GM18909 (cell line): ENCODE data around the gene INCENP.
"Not testable (repeated sequence)": the region's sequence is repeated elsewhere in the genome, so short reads cannot be mapped to it uniquely, and the experiment has no call there.

Experiments used
- ATAC-seq: cut with Tn5 transposase; IDR thresholded peaks from one replicate; pipeline ENCODE4 v1.9.1; 2021; ENCODE audit warnings: mild to moderate bottlenecking; ENCODE audit not compliant: unreplicated experiment, poor library complexity

Gene INCENP

DNA sequence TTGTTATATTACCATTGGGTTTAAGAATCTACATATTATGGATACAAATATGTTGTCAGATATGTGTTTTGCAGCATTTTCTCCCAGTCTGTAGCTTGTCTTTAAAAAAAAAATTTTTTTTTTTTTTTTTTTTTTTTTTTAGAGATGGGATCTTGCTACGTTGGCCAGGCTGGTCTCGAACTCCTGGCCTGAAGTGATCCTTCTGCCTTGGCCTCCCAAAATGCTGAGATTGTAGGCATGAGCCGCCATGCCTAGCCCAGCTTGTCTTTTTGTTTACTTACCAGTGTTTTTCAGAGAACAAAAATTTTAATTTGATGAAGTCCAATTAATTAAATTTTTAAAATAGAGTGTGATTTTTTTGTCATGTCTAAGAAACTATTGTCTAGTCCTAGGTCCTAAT lies 29.8 kb downstream of the INCENP start:
- ATAC-seq: no peak

DNA sequence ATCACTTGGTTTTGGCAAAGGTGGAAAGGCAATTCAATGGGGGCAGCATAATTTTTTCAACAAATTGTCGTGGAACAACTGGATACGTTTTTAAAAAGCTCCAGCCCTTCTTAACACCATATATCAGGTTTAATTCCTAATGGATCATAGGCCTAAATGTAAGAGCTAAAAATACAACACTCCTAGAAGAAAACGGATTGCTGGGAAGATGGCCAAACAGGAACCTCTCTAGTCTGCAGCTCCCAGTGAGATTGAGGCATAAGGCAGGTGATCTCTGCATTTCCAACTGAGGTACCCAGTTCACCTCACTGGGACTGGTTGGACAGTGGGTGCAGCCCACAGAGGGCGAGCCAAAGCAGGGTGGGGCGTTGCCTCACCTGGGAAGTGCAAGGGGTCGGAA lies 33.8 kb downstream of the INCENP start:
- no peak for ATAC-seq

DNA sequence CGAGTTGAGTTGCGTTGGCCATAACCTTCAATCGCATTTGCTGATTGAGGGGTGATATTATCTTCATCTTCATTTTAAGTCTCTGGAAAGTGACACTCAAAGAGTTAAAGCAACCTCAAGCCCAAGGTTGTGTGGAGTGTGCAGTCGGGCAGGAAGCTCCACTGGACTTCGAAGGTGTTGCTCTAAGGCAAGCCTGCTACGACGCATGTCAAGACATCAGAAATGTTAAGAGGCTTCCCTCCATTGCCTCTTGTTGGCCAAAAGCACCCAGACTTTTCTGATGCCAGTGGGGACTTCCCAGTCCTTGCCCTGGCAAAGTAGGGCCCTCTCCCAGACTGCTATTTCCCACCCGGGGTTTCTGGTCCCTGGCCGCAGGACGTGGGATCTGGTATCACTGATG lies 42.6 kb downstream of the INCENP start:
- no peak for ATAC-seq

DNA sequence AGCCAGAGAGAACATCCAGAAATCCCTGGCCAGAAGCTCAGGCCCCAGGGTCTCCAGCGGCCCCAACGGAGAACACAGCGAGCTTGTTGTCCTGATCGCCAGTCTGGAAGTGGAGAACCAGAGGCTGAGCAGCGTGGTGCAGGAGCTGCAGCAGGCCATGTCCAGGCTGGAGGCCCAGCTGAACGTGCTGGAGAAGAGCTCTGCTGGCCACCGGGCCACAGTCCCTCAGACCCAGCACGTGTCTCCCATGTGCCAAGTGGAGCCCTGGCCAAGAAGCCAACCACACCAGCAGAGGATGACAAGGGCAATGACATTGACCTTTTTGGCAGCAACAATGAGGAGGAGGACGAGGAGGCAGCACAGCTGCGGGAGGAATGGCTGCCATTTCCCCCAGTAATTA lies 45.6 kb downstream of the INCENP start:
- ATAC-seq: no peak

DNA sequence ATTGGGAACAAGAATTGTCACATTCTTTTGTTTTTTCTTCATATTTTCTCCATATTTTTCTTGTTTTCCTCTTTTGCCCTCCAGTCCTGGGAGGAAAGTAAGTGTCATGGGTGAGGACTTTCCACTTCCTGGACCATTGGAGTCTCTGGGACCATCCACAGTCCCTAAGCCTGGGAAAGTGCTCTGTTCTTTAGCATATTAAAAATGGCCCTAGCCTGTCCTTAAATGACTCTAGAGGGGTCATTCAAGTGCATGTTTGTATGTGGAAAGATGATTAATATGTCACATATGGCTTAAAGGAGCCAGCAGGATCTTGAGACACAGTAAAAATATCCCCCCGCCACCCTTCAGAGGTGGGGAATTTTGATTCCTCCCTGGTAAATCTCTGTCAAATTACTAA lies 46.1 kb downstream of the INCENP start:
- no peak for ATAC-seq

DNA sequence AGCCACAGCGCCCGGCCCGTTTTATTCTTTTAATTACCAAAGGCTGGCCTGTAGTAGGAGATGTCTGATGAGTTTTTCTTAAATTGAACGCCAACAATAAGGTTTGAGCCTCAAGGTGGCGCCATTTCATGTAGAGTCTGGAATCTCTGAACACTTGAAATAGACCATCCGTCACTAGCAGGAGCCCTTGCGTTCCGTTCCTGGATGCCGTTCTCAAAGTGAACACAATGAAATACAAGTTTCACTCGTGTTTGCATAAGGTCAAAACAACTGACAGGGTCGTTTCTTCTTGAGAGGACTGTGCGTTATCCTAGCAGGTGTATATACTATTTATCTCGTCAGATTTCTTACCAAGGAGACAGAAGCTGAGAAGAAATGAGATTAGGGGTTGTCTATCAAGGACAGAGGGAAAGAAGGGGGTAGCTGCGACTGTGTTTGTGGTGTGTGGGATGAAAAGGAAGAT lies 47.5 kb downstream of the INCENP start:
- no peak for ATAC-seq

DNA sequence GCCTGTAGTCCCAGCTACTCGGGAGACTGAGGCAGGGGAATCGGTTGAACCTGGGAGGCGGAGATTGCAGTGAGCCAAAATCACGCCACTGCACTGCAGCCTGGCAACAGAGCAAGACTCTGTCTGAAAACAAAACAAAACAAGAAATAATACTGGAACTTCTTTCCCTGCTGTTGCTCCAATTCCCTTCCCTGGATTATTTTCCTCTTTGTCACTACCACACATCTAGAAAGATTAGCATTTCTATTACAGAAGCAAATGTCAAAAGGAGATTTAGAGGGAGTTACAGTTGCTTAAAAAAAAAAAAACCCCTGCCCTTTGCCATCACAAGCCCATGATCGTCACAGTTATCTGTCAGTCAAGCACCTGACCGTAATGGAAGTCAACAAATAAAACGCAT lies 48.5 kb downstream of the INCENP start:
- ATAC-seq: no peak

DNA sequence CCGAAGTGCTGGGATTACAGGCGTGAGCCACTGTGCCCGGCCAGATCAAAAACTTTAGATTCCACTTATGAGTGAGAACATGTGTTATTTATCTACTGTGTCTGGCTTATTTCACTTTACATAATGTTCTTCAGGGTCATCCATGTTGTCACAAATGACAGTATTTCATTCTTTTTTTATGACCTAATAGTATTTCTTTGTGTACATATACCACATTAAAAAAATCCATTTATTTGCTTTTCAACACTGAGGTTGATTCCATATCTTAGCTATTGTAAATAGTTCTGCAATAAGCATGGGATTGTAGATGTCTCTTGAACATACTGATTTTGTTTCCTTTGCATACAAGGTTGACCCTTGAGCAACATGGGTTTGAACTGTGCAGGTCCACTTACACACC lies 53.0 kb downstream of the INCENP start:
- ATAC-seq: no peak

DNA sequence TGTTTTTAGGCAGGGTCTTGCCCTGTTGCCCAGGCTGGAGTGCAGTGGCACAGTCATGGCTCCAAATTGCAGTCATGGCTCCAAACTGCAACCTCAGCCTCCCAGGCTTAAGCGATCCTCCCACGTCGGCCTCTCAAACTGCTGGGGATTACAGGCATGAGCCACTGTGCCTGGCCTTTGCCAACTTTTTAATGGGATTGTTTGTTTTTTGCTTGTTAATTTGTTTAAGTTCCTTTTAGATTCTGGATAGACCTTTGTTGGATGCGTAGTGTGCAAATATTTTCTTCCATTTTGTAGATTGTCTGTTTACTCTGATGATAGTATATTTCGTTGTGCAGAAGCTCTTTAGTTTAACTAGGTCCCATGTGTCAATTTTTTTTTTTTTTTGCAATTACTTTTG lies 56.2 kb downstream of the INCENP start:
- ATAC-seq: no peak

DNA sequence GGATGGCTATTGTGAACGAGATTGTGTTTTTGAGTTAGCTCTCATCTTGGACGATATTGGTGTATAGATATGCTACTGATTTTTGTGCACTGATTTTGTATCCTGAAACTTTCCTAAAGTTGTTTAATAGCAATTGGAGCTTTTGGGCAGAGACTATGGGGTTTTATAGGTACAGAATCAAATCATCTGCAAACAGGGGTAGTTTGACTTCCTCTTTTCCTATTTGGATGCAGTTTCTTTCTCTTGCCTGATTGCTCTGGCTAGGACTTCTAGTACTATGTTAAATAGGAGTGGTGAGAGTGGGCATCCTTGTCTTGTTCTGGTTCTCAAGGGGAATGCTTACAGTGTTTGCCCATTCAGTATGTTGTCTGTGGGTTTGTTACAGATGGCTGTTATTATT lies 57.3 kb downstream of the INCENP start:
- no peak for ATAC-seq

DNA sequence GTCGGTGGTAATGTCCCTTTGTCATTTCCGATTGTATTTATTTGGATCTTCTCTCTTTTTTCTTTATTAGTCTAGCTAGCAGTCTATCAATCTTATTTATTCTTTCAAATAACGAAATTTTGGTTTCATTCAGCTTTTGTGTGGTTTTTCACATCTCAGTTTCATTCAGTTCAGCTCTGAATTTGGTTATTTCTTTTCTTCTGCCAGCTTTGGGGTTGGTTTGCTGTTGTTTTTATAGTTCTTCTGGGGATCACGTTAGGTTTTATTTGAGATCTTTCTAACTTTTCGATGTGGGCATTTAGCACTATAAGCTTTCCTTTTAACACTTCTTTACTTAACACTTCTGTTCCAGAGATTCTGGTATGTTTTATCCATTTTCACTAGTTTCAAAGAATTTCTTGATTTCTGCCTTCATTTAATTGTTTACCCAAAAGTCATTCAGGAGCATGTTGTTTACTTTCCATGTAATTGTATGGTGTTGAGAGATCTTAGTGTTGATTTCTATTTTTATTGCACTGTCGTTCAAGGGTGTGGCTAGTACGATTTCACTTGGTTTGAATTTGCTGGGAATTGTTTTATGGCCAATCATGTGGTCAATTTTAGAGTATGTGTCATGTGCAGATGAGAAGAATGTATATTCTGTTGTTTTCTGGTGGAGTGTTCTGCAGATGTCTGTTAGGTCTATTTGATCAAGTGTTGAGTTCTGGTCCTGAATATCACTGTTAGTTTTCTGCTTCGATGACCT lies 58.5 kb downstream of the INCENP start:
- no peak for ATAC-seq

DNA sequence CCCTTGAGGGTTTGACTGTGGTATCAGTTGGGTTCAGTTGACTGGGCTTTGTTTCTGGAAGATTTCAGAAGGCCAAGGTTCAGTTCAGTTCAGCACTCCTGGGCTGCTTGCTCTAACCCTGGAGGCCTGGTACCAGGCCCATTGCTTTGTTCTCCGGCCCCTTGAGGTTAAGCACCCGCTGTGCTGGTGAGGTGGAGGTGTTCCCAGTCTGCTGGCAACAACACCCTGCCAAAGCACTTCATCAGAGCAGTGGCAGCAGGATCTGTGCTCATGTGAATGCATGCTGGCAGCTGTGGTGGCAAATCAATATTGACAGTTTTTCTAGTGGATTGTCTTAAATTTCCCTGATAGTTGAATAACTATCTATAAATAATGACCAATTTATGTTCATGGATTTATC lies 62.4 kb downstream of the INCENP start:
- ATAC-seq: no peak

DNA sequence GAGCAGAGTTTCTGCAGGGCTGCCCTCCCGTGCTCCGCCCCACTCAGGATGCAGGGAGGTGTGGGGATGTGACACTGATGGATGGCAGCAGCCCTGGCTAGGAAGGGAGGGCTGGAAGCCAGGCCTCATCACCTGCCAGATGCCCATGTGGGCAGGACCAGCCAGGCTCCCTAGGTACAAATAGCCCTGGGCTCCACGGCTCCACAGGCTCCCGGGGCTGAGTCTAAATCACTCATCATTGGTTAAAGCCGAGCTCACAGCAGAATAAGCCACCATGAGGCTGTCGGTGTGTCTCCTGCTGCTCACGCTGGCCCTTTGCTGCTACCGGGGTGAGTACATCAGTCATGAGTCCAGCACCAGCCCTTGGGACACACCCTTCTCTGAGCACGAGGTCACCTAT lies 66.2 kb downstream of the INCENP start, which contains the start of gene SCGB1D1:
SCGB1D1 (plus strand) TSS at position 206 of the 400 bp plus-strand sequence; CDS start at position 275, 69 bp downstream.
- ATAC-seq: no peak

DNA sequence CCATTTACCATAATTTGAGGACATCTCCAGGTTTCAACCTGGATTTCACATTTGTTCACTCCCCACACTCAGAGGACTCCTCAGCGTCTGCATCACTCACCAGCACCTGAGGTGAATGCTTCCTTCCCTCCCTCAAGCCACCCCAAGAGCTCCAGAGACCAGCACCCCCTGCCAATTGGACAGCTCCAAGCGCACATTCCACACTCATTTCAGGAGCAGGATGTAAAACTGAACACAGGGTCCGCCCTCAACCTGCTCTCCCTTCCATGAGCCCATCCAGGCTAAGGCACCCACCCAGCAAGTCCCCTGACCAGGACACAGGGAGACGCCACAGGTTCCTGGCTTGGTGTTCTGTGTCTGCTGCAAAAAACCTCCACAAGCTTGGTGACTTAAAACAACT lies 70.1 kb downstream of the INCENP start:
- no peak for ATAC-seq

DNA sequence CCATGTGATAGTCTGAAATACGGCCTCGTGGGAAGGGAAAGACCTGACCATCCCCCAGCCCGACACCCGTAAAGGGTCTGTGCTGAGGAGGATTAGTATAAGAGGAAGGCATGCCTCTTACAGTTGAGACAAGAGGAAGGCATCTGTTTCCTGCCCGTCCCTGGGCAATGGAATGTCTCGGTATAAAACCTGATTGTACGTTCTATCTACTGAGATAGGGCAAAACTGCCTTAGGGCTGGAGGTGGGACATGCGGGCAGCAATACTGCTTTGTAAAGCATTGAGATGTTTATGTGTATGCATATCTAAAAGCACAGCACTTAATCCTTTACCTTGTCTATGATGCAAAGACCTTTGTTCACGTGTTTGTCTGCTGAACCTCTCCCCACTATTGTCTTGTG lies 71.2 kb downstream of the INCENP start:
- not testable (repeated sequence) for ATAC-seq

DNA sequence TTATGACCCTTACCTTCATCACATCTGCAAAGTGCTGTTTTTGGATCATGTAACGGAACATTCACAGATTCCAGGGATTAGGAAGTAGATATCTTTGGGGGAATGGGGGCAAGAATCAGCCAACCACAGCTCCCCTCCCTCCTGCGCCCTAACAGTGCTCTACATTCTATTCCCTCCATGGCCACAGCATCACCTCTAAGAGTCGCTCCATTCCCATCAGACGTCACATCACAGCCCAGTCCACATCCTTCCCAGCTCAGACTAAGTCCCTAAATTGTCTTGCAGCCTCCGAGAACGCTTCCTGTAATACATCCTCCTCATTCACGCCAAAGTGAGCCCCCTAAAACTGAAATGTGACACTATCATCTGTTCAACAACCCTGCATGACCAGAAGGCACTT lies 72.1 kb downstream of the INCENP start:
- no peak for ATAC-seq

DNA sequence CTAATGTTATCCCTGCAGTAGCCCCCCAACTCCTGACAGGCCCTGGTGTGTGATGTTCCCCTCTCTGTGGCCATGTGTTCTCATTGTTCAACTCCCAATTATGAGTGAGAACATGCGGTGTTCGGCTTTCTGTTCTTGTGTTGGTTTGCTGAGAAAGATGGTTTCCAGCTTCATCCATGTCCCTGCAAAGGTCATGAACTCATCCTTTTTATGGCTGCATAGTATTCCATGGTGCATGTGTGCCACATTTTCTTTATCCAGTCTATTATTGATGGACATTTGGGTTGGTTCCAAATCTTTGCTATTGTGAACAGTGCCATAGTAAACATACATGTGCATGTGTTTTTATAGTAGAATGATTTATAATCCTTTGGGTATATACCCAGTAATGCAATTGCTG lies 73.6 kb downstream of the INCENP start:
- not testable (repeated sequence) for ATAC-seq

DNA sequence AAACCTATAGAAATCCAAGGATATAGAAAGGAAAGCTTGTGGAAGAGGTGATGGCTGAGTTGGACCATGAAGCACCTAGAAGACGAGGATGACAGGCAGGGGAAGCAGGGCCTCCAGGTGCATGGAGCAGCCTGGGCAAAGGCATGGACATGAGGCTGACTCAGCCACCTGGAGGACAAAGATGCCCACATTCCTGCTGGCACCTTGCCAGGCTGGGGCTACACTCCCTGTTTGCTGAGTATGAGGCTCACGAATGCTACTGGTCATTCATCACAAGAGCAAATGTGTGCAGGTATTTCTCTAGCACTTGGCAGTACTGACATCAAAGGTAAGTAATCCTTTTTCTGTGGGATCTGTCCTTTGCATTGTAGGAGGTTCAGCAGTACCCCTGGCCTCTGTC lies 77.6 kb downstream of the INCENP start:
- no peak for ATAC-seq
